DND-41 (cell line): ENCODE measurements around the gene ADNP2.

ENCODE experiments used
- ATAC-seq: fragments of 200-7000 bp; cut with Tn5 transposase; 3 replicates; pipeline ENCODE4 v1.9.1; 2021; ENCODE audit warnings: low read depth; ENCODE audit not compliant: insufficient read depth
- DNase-seq: peaks from one replicate; pipeline ENCODE4 v3.0.0-alpha.2; 2020
- H2AFZ ChIP-seq: 2 replicates; pipeline ENCODE4 v1.6.0; 2012; ENCODE audit warnings: low read depth, low read length
- H3K27ac ChIP-seq: 2 replicates; pipeline ENCODE4 v1.5.1; 2012; ENCODE audit warnings: low read length, inconsistent platforms
- H3K27me3 ChIP-seq: fragments of 200-600 bp; sonication (generic); 2 replicates; pipeline ENCODE4 v1.6.0; 2012; ENCODE audit warnings: low read length, mild to moderate bottlenecking, inconsistent platforms; ENCODE audit not compliant: insufficient read depth, poor library complexity
- H3K36me3 ChIP-seq: 2 replicates; pipeline ENCODE4 v1.5.1; 2012; ENCODE audit warnings: low read length, inconsistent platforms; ENCODE audit not compliant: insufficient read depth
- H3K4me1 ChIP-seq: 2 replicates; pipeline ENCODE4 v1.5.1; 2012; ENCODE audit warnings: mild to moderate bottlenecking, low read length; ENCODE audit not compliant: insufficient read depth
- H3K4me2 ChIP-seq: 2 replicates; pipeline ENCODE4 v1.6.0; 2012; ENCODE audit warnings: mild to moderate bottlenecking, moderate library complexity, low read length, inconsistent platforms; ENCODE audit not compliant: insufficient read depth
- H3K4me3 ChIP-seq, 2 experiments: fragments of 200-600 bp in 1 of 2; shearing (Covaris generic) in 1 of 2; 2 replicates each; pipeline ENCODE4 v1.5.1; 2012 to 2016; ENCODE audit warnings: inconsistent platforms in 2 of 2, low read length in 2 of 2, mild to moderate bottlenecking in 2 of 2, low read depth in 1 of 2, moderate library complexity in 1 of 2
- H3K79me2 ChIP-seq: 2 replicates; pipeline ENCODE4 v1.6.0; 2012; ENCODE audit warnings: low read length, inconsistent platforms; ENCODE audit not compliant: insufficient read depth
- H3K9ac ChIP-seq: 2 replicates; pipeline ENCODE4 v1.6.0; 2012; ENCODE audit warnings: low read depth, mild to moderate bottlenecking, inconsistent platforms, low read length, moderate library complexity
- H3K9me3 ChIP-seq: 2 replicates; pipeline ENCODE4 v1.5.1; 2012; ENCODE audit warnings: low read length, moderate library complexity, mild to moderate bottlenecking, inconsistent platforms; ENCODE audit not compliant: insufficient read depth, severe bottlenecking
- H4K20me1 ChIP-seq: 2 replicates; pipeline ENCODE4 v1.6.0; 2012; ENCODE audit warnings: low read length; ENCODE audit not compliant: insufficient read depth
- EZH2 ChIP-seq: IDR thresholded peaks from 3 replicates; pipeline ENCODE4 v1.6.1; 2012; ENCODE audit warnings: borderline replicate concordance, low read depth, mild to moderate bottlenecking, moderate library complexity, low read length, inconsistent platforms; ENCODE audit not compliant: severe bottlenecking
- TF ChIP-seq, protein P1 (sequence below): IDR thresholded peaks from 2 replicates; pipeline ENCODE4 v1.5.1; 2012; ENCODE audit warnings: borderline replicate concordance, low read length, moderate library complexity, mild to moderate bottlenecking; ENCODE audit not compliant: poor library complexity, severe bottlenecking; ENCODE audit errors: extremely low read depth

ADNP2 gene

DNA sequence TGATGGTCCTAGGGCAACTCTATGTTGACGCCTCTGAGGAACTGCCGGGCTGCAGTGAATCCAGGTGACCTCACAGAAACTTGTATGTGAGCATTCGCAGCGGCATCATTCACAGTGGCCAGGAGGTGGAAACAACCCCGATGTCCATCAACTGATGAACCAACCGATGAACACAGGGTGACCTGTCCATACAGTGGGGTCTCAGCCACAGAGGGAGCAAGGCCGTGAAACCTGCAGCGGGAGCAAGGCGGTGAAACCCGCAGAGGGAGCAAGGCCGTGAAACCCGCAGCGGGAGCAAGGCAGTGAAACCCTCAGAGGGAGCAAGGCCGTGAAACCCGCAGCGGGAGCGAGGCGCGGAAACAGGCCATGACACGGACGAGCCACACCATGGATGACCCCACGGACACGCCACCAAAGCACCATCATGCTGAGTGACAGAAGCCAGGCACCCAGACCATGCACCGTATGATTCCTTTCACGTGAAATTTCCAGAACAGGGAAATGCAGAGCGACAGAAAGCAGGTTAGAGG, 75.2 kb downstream of the ADNP2 start:
- Histone ChIP-seq H3K79me2 (no peaks in the 10 kb centered on the region), H3K27me3 (no peaks in the 10 kb centered on the region), H3K27ac (no peak overlapping the region), H2AFZ (no peak overlapping the region), H4K20me1 (peaks cover 14% of the 10 kb centered on the region), H3K9me3 (no peaks in the 10 kb centered on the region), H3K4me1 (peaks cover 13% of the 10 kb centered on the region), H3K4me3 (no peak overlapping the region), H3K9ac (no peak overlapping the region), H3K4me2 (no peak overlapping the region), H3K36me3 (no peaks in the 10 kb centered on the region)
- TF ChIP-seq, protein P1, sequence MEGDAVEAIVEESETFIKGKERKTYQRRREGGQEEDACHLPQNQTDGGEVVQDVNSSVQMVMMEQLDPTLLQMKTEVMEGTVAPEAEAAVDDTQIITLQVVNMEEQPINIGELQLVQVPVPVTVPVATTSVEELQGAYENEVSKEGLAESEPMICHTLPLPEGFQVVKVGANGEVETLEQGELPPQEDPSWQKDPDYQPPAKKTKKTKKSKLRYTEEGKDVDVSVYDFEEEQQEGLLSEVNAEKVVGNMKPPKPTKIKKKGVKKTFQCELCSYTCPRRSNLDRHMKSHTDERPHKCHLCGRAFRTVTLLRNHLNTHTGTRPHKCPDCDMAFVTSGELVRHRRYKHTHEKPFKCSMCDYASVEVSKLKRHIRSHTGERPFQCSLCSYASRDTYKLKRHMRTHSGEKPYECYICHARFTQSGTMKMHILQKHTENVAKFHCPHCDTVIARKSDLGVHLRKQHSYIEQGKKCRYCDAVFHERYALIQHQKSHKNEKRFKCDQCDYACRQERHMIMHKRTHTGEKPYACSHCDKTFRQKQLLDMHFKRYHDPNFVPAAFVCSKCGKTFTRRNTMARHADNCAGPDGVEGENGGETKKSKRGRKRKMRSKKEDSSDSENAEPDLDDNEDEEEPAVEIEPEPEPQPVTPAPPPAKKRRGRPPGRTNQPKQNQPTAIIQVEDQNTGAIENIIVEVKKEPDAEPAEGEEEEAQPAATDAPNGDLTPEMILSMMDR, result no peak
- no peak for TF ChIP-seq EZH2
- DNase-seq, result no peak
- no peak for ATAC-seq

DNA sequence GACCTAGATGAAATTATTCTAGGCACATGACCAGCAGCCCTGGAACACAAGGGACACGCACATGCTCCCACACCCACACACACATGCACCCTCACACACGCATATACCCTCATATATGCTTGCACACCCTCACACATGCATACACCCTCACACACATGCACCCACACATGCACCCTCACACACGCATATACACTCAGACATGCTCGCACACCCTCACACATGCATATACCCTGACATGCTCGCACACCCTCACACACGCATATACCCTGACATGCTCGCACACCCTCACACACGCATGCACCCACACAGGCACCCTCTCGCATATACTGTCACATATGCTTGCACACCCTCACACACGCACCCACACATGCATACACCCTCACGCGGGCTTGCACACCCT, 76.5 kb downstream of the ADNP2 start:
- Histone ChIP-seq H4K20me1 (peaks cover 14% of the 10 kb centered on the region), H3K27ac (no peak overlapping the region), H3K27me3 (no peaks in the 10 kb centered on the region), H3K9ac (no peak overlapping the region), H3K36me3 (no peaks in the 10 kb centered on the region), H3K4me3 (no peak overlapping the region), H3K4me1 (peaks cover 13% of the 10 kb centered on the region), H3K9me3 (no peaks in the 10 kb centered on the region), H2AFZ (no peak overlapping the region), H3K4me2 (no peak overlapping the region), H3K79me2 (no peaks in the 10 kb centered on the region)
- no peak for DNase-seq
- no peak for TF ChIP-seq EZH2
- TF ChIP-seq, protein P1, result no peak
- no peak for ATAC-seq

DNA sequence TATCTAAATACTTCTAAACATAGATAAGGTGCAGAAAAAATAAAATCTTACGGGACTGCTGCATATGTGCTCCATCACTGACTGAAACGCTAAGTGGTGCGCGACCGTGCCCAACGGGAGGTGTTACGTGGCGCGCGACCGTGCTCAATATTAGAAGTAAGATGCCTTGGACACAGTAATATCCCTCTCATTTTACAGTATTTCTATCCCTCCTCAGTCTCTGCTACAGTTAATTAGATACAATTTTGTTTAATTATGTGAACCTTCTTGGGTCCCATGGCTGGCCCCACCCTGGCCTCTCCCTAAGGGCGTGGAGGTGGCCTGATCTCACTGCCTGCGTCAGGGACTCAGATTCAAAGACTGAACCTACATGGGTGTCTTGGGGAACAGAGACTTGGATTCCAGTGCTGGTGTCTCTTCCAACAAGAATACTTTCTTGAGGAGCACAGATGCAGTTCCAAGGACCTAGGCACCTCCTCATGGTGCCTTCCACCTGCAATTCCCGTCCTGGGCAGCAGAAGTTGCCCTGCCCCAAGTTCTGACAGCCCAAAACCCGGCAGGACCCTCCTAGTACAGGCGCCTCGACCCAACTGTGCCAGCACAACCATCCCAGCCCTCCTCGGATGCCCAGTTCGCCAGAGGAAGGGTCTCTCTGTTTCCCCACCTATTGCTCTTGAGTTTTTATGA, 79.0 kb downstream of the ADNP2 start:
- Histone ChIP-seq H3K9me3 (no peaks in the 10 kb centered on the region), H3K27ac (no peak overlapping the region), H3K4me1 (no peaks in the 10 kb centered on the region), H3K9ac (no peak overlapping the region), H2AFZ (no peak overlapping the region), H3K27me3 (no peaks in the 10 kb centered on the region), H3K79me2 (no peaks in the 10 kb centered on the region), H4K20me1 (peaks cover 4% of the 10 kb centered on the region; the same call in 1 of the 2 replicates), H3K36me3 (no peaks in the 10 kb centered on the region), H3K4me2 (no peak overlapping the region), H3K4me3 (no peak overlapping the region)
- no peak for DNase-seq
- ATAC-seq, result no peak
- no peak for TF ChIP-seq EZH2
- TF ChIP-seq, protein P1, result no peak
